GM21737 (cell line): ENCODE data around the gene TENM4.

Experiments
- ATAC-seq: cut with Tn5 transposase; IDR thresholded peaks from one replicate; pipeline ENCODE4 v1.9.1; 2021; ENCODE audit warnings: mild to moderate bottlenecking, moderate library complexity; ENCODE audit not compliant: unreplicated experiment

Gene TENM4

DNA sequence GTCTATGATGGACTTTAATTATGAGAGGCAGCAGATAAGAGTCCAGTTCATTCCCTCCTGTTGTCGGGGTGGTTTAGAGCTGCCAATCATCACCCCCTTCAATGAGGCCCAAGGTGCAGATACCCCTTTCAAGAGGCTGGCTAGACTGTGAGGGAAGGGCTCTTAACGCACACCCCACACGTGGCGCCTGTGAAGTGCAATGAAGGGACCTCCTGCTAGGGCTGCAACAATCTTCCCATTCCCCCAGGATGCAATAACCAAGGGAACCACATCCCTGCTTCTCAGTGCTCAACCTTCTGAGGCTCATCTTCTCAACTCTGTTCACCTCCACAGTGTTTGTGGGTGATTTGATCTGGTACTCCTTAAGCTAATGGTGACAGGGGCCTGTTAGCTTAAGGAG is 19.0 kb downstream of the TENM4 start:
- no peak for ATAC-seq

DNA sequence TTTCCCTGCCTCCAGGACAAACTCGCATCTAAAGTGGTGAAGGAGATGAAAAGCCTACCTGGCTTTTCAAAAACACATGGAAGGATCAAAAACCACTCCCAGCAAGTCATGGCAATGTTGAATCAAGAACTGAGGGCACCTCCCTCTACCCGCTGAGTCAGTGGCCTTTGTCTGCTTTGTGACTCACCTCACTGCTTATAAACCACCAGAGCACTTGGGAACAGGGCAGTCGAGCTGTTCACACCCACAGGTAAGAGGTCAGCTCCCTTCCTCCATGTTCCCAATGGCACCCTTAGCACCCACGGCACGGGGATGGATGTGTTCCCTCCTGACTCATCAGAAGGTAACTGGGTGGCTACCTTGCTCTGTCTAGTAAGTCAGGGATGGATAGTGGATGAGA is 21.7 kb downstream of the TENM4 start:
- no peak for ATAC-seq

DNA sequence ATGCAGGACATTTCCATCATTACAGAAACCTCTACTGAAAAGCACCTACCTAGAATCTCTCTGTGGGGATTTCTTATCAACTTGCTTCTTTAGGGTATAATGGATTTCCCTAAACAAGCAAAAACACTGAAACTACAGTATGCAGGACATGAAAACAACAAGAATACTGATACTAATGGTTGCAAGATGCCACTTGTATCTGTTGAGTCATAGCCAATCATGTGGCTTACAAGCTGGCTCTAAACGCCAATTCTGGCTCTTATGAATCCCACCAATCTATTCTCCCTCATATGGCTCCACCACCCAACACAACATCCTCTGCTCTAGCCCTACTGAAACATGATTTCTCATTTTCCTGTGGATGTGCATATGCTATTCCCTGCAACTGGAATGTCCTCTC is 22.6 kb downstream of the TENM4 start:
- no peak for ATAC-seq

DNA sequence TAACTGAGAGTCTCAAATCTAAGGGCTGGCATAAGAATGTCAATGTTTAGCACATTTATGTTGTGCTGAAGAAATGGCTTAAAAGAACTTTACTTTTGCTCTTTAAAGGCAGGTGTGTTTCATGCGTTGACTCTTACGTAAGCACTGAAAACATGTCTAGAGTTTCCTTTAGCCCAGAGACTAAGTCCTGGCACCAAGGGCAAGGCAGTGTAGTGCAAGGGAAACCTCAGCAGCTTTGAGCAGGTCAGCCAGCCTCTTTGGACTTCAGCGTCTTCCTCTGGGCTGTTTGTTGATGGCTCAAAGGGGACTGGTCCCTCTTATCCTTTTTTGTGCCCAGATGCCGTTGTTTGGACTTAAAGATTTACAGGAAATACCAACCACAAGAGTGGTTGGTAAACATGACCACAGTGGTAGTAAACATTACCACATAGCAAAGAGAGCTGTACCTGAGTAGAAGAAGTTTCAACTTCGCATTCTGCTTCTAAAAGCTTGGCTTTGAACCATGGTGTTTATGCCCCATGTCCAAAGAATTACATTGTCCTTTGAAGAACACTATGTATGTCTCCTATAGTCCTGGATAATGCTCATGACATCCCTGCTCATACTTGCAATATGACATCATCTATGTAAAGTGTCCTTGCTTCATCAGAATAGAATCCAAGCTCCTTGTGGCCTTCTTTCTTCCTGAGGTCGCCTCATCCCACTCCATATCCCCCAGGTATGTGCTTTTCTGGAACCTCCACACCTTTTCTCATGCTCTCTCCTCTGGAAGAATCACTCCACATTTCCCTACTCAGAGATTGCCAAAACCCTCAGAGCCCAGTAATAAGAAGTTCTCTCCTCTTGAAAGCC is 23.5 kb downstream of the TENM4 start:
- ATAC-seq = no peak

DNA sequence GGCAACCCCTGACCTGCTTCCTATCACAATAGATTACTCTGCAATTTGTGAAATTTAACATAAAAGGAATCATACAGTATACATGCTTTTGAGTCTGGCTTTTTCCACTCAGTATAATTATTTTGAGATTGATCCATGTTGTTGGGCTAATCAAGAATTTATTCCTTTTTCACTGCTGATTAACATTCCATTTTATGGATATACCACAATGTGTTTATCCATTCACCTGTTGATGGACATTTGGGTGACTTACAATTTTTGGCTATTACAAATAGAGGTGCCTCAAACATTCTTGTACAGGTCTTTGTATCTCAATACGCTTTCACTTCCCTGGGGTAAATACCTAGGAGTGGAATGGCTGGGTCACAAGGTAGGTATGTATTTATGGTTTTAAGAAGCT is 24.9 kb downstream of the TENM4 start:
- no peak for ATAC-seq

DNA sequence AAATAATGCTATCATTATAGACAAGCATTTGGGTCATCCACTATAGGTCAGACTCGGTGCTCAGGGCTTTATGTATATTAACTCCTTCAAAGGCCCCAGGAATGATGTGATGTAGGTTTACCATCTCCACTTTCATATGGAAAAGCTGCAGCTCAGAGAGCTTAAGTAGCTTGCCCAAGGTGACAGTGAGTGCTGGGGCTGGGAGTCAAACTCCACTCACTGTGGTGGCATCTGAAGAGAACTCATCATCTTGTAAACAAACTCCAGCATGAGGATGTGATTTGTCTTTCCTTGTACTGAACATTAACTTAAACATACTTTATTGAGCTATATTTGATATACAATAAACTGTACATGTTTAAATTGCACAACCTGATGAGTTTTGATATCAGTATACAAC is 25.4 kb downstream of the TENM4 start:
- ATAC-seq = no peak

DNA sequence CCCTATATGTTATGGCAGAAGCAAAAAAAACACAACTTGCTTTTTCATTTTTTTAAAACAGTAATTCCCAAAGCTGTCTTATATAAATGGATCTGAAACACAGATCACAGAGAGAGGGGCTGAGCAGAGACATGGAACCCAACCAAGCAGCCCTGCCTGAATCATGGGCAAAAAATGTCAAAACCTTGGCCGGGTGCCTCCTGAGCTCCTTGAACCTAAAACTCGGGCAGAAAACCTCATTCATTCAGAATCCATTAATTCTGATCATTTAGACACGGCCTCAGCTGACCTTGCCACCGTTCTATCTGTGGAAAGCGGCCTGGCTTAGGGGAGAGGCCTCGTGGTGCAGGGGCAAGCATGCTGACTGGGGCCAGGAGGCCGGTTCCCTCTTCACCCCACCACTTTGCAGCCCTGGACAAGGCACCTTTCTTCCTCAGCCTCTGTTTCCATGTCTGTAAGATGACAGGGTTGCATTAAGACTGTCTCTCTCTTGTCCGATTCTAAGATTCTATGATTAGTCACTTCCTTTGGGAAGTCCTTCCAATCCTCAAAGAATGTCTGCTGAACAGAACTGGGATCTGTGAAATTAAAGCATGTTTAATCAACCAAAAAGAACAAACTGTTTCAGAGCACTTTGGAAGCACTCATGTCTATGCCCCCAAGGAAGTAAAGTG is 26.0 kb downstream of the TENM4 start:
- no peak for ATAC-seq

DNA sequence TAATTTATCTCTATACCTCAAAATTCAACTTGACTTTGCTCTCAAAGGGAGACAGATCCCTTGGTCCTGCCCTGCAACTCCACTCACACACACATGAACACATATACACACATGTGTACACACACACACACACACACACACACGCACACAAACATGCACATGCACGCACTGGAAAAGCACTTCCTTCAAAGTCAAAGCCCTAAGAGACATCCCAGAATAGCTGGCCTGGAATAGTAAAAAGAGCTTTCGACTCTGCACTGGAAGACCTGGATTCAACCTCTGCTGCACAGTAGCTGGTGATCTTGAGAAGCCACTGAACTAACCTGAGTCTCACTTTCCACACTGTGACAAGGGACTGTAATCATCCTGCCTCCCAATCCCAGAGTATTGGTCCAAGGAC is 26.8 kb downstream of the TENM4 start:
- ATAC-seq = no peak

DNA sequence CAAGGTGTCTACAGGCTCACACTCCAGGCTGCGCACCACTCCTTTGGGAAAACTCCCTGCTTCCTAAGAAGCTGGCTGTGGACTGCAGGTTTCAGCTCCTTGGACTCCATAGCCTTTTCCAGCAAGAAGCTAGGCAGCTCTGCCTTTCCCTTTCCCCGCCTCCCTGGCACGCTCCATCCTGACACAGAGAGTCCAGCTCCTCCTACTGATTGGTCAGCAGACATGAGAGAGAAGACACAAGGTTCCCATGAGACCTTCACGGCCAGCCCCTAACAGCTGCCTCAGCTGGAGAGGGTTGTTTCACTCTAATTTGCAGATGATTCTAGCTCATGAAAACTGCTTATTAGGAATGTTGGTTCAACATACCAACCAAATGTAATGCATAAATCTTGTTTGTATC is 27.6 kb downstream of the TENM4 start:
- no peak for ATAC-seq

DNA sequence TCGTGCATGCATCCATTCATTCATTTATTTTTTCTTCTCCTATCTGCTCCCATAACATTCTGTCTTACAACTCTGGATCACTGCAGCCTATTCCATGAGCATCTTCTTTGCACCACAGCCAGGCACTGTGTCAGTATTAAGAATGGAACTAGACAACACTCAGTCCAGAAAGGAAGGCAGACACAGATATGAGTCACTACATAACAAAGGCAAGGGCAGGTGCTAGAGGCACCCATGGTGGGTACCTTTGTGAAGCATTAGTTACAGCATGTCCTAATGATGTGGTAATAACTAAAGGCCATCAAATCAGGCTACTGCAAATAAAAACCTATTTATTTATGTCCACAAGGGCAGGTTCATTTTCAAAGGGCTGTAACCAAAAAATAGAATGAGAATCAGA is 28.1 kb downstream of the TENM4 start:
- ATAC-seq = no peak

DNA sequence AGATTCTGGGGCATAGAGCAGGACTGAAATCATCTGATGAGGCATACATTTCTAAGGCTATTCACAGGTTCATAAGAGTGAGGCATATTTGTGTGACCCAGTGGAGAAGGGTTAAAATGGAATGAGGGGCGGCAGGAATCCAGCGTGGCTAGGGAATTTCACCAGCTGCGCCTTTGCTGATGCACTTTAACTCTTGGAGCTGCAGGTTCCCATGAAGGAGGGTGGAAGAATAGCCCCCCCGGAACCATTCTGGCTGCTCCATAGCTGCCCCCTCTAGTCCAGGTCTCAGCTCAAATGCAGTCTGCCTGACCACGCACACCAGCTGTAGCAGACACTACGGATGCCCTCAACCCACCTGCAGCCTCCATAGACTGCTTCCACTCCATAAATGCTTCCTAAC is 31.5 kb downstream of the TENM4 start:
- ATAC-seq = no peak

DNA sequence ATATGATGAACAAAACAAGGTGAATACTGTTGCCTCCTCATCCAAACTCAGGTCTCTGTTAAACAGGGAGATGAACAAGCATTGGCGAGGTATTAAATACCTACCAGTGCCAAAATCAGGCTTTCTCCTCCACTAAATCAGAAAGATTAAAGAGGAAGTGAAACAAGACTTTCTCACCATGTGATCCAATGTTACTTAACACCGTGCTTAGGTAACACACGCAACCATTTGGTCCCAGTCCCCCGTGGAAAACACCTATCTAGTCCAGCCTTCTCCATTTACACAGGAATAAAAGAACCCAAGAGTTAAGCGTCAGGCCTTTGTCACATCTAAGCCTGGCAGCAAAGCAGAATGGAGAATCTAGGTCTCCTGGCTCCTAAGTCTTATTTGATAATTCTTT is 34.5 kb downstream of the TENM4 start:
- peak; percentile 87 for ATAC-seq

DNA sequence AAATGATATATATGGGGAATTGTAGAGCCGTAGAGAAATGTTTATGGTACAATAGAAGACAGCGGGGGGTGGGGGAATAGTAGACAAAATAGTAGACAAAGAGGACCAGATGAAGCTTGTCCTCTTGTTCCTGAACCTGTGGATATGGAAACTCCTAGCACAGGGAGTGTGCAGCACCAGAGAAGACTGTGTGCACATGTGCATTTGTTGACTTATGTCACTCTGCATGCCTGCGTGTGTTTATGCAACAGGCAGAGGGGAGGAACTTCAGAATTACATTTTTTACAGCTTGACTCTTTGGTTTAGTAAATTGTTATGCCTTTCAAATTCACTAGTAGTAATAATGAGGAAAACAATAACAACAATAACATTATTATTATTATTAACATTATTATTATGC is 36.0 kb downstream of the TENM4 start:
- ATAC-seq = no peak

DNA sequence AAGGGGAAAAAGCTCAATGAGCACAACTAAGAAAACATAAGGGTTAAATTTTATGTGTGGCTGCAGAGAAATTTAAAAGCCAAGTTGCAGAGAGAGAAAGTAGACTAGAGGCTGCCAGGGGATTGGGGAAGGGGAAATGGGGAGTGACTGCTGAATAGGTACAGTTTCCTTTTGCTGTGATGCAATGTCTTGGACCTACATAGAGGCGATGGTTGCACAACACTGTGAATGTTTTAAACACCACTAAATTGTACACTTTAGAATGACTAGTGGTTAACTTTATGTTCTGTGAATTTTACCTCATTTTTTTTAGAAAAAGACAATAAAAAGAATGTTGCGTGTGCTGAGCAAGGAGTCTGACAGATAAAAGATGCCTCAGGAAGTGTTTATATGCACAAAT is 36.5 kb downstream of the TENM4 start:
- ATAC-seq = no peak

DNA sequence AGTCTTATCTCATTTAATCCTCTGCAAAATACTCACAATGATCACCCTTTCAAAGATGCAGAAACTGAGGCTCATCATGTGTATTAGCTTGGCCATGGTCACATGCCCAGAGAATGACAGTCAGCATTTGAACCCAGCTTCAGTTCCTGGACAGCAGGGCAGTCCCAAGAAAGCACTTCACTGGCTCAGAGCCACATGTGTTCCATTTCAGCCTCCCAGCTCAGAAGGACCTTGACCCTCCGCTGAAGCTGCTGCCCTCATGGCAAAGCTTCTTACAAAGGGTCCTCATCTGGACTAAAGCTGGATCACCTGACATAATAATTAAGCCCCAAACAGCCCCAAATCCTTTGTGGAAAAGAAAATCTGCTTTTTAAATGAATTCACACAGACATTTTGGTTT is 37.0 kb downstream of the TENM4 start:
- ATAC-seq = no peak

DNA sequence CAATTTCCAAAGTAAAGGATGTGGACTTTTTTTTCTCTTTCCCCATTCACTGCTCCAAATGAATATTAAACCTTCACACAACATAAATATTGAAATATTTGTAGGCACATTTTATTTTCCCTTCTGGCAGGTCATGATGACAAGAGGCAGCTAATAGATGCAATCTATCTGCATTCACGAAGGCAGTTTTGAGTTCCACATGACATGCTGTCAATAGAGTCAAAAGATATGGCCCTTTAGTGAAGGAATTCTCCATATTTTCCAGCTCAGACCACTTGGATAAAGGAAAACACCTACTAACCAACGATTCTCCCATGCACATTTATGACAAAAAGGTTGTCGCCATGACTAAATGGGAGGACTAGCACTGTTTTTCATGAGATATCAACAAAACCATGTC is 37.9 kb downstream of the TENM4 start:
- ATAC-seq = no peak

DNA sequence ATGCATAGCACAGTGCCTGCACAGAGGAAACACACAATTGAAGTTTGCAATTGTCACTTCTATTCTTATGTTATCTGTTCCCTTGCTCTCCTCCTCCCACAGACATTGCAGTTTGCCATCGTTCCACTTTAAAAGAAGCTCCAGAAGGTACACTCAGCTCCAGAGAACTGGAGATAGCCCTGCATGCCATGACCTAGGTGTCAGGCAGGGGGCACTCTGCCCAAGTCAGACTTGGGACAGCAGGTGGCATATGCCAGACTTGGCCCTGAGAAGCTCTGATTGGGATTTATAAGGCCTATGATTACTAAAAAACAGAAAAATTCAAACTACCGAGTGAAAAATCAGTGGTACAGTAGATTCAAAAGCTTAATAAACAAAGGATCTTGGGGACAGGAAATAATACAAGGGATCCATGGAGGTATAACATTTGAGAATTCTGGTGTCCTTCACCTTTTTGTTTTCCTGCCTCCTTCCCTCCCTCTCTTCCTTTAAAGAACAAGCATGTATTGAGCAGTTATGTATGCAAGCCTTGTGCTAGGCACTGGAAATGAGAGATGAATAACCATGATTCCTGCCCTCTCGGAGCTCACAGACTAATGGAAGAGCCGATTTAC is 40.0 kb downstream of the TENM4 start:
- no peak for ATAC-seq

DNA sequence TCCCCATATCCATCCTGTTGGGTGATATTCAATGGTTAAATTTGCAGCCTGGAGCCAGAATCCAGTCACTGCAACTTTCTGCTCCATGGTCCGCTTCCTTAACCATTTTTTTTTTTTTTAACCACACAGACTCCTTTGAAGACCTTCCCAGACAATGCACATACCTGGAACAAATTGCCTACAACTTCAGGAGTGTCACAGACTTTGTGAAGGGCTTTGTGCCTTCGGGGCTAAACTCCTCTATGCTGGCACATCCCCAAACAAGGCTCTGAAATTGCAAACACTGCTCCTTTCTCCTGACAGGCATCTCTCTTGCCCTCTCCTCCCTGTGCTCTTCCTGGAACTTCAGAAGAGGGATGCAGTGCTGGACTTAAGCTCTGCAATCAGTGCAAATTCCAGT is 40.6 kb downstream of the TENM4 start:
- no peak for ATAC-seq

DNA sequence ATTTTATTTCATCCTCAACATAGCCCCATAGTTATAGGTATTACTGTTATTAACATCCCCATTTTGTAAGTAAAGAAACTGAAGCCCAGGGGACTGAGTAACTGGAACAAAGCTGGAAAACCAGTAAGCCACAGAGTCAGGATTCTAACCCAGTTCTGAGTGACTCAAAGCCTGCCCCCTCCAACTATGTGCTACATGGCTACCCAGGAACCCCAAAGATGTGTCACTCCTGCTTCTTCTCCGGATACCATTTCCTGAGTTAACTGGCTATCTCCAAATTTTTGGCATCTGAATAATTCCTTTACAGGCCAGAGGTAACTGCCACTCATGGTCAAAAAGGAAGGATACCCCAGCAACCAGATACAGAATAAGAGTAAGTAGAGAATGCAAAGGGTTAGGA is 43.6 kb downstream of the TENM4 start:
- no peak for ATAC-seq

DNA sequence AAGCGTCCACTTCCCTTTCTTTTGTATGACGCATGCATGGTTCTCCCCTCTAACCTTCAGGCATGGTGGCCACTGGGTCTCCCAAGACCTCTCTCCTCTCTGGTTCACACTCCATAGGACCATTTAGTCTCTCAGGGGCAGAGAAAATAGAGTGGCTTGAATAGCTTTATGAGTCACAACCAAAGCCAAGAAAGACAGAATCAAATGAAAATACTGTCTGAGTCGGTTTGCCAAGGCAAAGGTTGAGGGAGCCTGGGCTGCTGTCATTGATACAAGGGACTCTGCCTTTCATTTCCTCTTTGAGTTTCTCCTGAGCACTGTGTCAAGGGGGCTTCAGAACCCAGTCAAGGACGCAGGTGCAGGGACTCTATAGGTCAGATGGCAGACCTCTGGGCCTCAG is 44.2 kb downstream of the TENM4 start:
- ATAC-seq = no peak

DNA sequence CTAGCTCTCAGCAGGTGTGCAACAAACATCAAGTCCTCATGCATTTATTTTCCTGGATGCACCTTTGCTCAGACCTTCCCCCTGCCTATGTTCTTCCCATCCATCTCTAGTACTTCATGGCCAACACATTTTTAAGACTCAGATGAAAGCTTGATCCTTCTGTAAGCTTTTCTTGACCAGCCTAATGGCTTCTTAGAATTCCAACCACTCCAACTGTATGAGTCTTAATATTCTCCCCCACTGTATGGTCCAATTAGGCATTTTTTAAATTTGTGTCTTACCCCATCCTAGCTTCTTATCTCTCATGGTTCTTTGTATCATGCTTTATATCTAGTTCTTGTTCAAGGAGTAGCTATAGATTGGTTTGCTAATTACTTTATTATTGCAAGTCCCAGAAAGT is 44.8 kb downstream of the TENM4 start:
- ATAC-seq = no peak

DNA sequence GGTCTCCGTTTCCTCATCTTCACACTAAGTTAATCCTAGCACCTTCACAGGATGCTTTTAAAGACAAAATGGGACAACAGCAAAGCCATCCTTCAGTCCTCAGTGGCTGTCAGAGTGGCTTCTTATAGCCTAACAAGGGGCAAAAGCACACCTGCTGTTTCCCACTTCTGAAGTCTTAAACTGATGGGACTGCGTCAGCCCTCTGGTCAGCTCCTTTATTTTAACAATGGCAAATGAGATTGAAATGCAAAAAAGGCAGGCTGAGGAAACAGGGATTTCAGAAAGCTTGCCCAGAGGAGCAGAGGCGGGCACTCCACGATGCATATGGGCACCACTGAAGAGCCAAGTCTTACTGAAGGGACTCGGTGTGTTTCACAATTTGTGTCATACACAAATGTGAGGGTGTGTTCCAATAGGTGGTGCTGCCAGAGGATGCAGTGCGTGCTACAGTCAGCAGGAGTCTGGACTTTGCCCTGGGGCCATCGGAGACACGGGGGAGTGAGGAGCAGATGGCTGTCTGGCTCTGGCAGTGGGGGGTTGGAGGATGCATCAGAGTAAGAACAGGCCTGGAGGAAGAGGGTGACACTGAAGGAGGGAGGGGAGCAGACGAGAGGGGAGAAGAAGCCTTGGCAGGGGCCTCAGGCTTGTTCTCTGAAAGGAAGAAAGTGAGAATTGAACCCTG is 47.3 kb downstream of the TENM4 start:
- ATAC-seq = no peak
